Muscle of leg (tissue), 11 donors: ENCODE data around the gene PYY. TPM values are rescaled to one million over a fixed set of nuclear protein-coding genes. Genes with fewer than 3 reads are reported as not detected.
"Not testable (repeated sequence)": the region's sequence is repeated elsewhere in the genome, so short reads cannot be mapped to it uniquely, and the experiment has no call there.

Experiments
- DNase-seq: peaks from one replicate; pipeline ENCODE4 v3.0.0; 2013
- H3K27ac ChIP-seq: one replicate; pipeline ENCODE4 v1.5.1; 2013; ENCODE audit warnings: mild to moderate bottlenecking, low read length, control low read depth
- H3K27me3 ChIP-seq: one replicate; pipeline ENCODE4 v1.6.1; 2013; ENCODE audit warnings: low read length; ENCODE audit not compliant: control insufficient read depth, insufficient read depth
- H3K36me3 ChIP-seq: one replicate; pipeline ENCODE4 v1.6.1; 2013; ENCODE audit warnings: low read length; ENCODE audit not compliant: control insufficient read depth, insufficient read depth
- H3K4me1 ChIP-seq: one replicate; pipeline ENCODE4 v1.6.1; 2013; ENCODE audit warnings: low read length; ENCODE audit not compliant: control insufficient read depth, insufficient read depth
- H3K4me3 ChIP-seq: one replicate; pipeline ENCODE4 v1.5.1; 2013; ENCODE audit warnings: low read length, control low read depth
- H3K9me3 ChIP-seq: replicated peaks from 2 replicates; pipeline ENCODE4 v1.6.1; 2013; ENCODE audit warnings: low read depth, low read length; ENCODE audit not compliant: control insufficient read depth
- WGBS: methylation state at CpG from one replicate; pipeline ENCODE4 v1.1.5; 2013; ENCODE audit warnings: missing lambda C conversion rate; ENCODE audit not compliant: insufficient coverage; 5-methylcytosine and 5-hydroxymethylcytosine counted together
- polyA plus RNA-seq, 8 donors: library from polyadenylated mRNA; unstranded; fragments of 120-200 nt; gene quantifications; one replicate each; pipeline versions ENCODE4 v1.2.1 to v1.2.3, GENCODE V29; 2013; ENCODE audit warnings: inconsistent platforms in 1 of 8, low replicate concordance in 1 of 8; ENCODE audit not compliant: insufficient read length in 8 of 8, insufficient read depth in 1 of 8
- total RNA-seq: library from RNA; stranded (reverse); fragments of 120-200 nt; gene quantifications from one replicate; pipeline ENCODE4 v1.2.4, GENCODE V29; 2013

Gene PYY
- total and polyA plus RNA-seq, 9 donors: 0.17 to 0.80 TPM; not detected in 7

GRCh38 chr17:43950554-43950953 is 3.2 kb downstream of the PYY start:
- Histone ChIP-seq H3K27ac (no peak overlapping the region), H3K9me3 (no peaks in the 10 kb centered on the region), H3K4me1 (peaks cover 12% of the 10 kb centered on the region), H3K4me3 (no peak overlapping the region), H3K36me3 (no peaks in the 10 kb centered on the region), H3K27me3 (peaks cover 61% of the 10 kb centered on the region)
- 60% methylated on average over 1 of the region's 2 CpGs for WGBS
- DNase-seq: no peak

- Histone ChIP-seq H3K4me3 (no peak overlapping the region), H3K9me3 (no peaks in the 10 kb centered on the region), H3K4me1 (peaks cover 12% of the 10 kb centered on the region), H3K36me3 (no peaks in the 10 kb centered on the region), H3K27ac (no peak overlapping the region), H3K27me3 (peaks cover 55% of the 10 kb centered on the region)
- no peak for DNase-seq
- 71% methylated on average over 1 of the region's 4 CpGs for WGBS
These were observed 4.0 kb downstream of the PYY start for GRCh38 chr17:43949781-43950180.

- Histone ChIP-seq H3K4me3 (no peak overlapping the region), H3K4me1 (peaks cover 4% of the 10 kb centered on the region), H3K27ac (no peak overlapping the region), H3K27me3 (peaks cover 25% of the 10 kb centered on the region), H3K36me3 (no peaks in the 10 kb centered on the region), H3K9me3 (no peaks in the 10 kb centered on the region)
- DNase-seq: no peak
- WGBS: no CpG with 5 or more reads among the region's 4 CpGs
These were observed 7.0 kb downstream of the PYY start for GRCh38 chr17:43946781-43947180.

- Histone ChIP-seq H3K36me3 (no peaks in the 10 kb centered on the region), H3K4me3 (no peak overlapping the region), H3K27me3 (peaks cover 12% of the 10 kb centered on the region), H3K9me3 (no peaks in the 10 kb centered on the region), H3K4me1 (peaks cover 4% of the 10 kb centered on the region), H3K27ac (no peak overlapping the region)
- 62% methylated on average over 3 of the region's 12 CpGs for WGBS
- no peak for DNase-seq
These were observed 8.5 kb downstream of the PYY start for GRCh38 chr17:43945074-43945829.

- Histone ChIP-seq H3K9me3 (no peaks in the 10 kb centered on the region), H3K4me3 (no peak within 1 kb of the TSS), H3K36me3 (no peaks in the 10 kb centered on the region), H3K27me3 (peaks cover 30% of the 10 kb centered on the region), H3K4me1 (peaks cover 11% of the 10 kb centered on the region), H3K27ac (no peak within 1 kb of the TSS)
- no peak for DNase-seq
- 48% methylated on average over 14 of the region's 17 CpGs for WGBS
These were observed 11.6 kb downstream of the PYY start, which contains the start of gene PPY for GRCh38 chr17:43942051-43942685. Gene PPY, minus strand, starts transcription at chr17:43942476. Its CDS starts 822 bp downstream, at chr17:43941654.

- H3K36me3 ChIP-seq: no peaks in the 10 kb centered on the region
- peak; percentile 22 for DNase-seq
- WGBS: 75% methylated on average over 4 of the region's 7 CpGs
- H3K9me3 ChIP-seq: no peaks in the 10 kb centered on the region
- H3K4me3 ChIP-seq: no peak overlapping the region
- peaks cover 29% of the 10 kb centered on the region for H3K27me3 ChIP-seq
- peaks cover 16% of the 10 kb centered on the region for H3K4me1 ChIP-seq
- no peak overlapping the region for H3K27ac ChIP-seq
These were observed 13.1 kb downstream of the PYY start for GRCh38 chr17:43940630-43941029.

GRCh38 chr17:43939886-43940285 is 13.9 kb downstream of the PYY start:
- Histone ChIP-seq H3K27ac (no peak overlapping the region), H3K9me3 (no peaks in the 10 kb centered on the region), H3K4me3 (no peak overlapping the region), H3K4me1 (peaks cover 18% of the 10 kb centered on the region), H3K36me3 (no peaks in the 10 kb centered on the region), H3K27me3 (peaks cover 28% of the 10 kb centered on the region)
- DNase-seq: no peak
- no CpG with 5 or more reads among the region's 5 CpGs for WGBS

- peaks cover 18% of the 10 kb centered on the region for H3K4me1 ChIP-seq
- not testable (repeated sequence) for H3K4me3 ChIP-seq, H3K27ac ChIP-seq, H3K9me3 ChIP-seq, H3K36me3 ChIP-seq, DNase-seq
- peaks cover 28% of the 10 kb centered on the region for H3K27me3 ChIP-seq
- WGBS: 84% methylated on average over 3 of the region's 3 CpGs
These were observed 14.3 kb downstream of the PYY start for GRCh38 chr17:43939452-43939851.

- WGBS: no CpG with 5 or more reads among the region's 6 CpGs
These were observed 14.9 kb downstream of the PYY start for GRCh38 chr17:43938838-43939182.

GRCh38 chr17:43936434-43936833 is 17.3 kb downstream of the PYY start:
- Histone ChIP-seq H3K27me3 (peaks cover 28% of the 10 kb centered on the region), H3K4me3 (no peak overlapping the region), H3K27ac (no peak overlapping the region), H3K36me3 (no peaks in the 10 kb centered on the region), H3K9me3 (no peaks in the 10 kb centered on the region), H3K4me1 (peaks cover 14% of the 10 kb centered on the region)
- no peak for DNase-seq
- WGBS: no CpG with 5 or more reads among the region's 3 CpGs

More at GRCh38 chr17:43938838-43939182, 14.9 kb downstream of the PYY start:
- no peaks in the 10 kb centered on the region for H3K36me3 ChIP-seq
- DNase-seq: no peak
- no peak overlapping the region for H3K4me3 ChIP-seq
- H3K27me3 ChIP-seq: peaks cover 28% of the 10 kb centered on the region
- no peaks in the 10 kb centered on the region for H3K9me3 ChIP-seq
- H3K27ac ChIP-seq: no peak overlapping the region
- peaks cover 18% of the 10 kb centered on the region for H3K4me1 ChIP-seq
